K562 (cell line): ENCODE measurements around the gene ABCG1. TPM values are rescaled to one million over a fixed set of nuclear protein-coding genes. Genes with fewer than 3 reads are reported as not detected.

Experiments
- ATAC-seq: fragments of 200-7000 bp; cut with Tn5 transposase; 3 replicates; pipeline ENCODE4 v1.9.1; 2020; ENCODE audit warnings: moderate library complexity
- BruUV-seq: library from RNA; stranded (reverse); fragments of 400-500 nt; replicated peaks from 2 replicates; lab custom pipeline; 2021; lab: Mats Ljungman, UMichigan
- CTCF ChIA-PET: fragments of 300-600 bp; formaldehyde crosslinking; extraction: SDS; loops from one replicate; lab custom pipeline; 2021; ENCODE audit warnings: low intra/inter-chr PET ratio; lab: Yijun Ruan, JAX
- POLR2A ChIA-PET: fragments of 300-600, 350-650 bp; sonication (Branson Sonifier 250); formaldehyde crosslinking; extraction: SDS; loops from one replicate; lab custom pipeline; 2021; ENCODE audit warnings: antibody characterized with exemption, inconsistent platforms; lab: Yijun Ruan, JAX
- DNase-seq, 4 experiments: peaks; one replicate each; pipeline versions ENCODE4 v3.0.0 to v3.0.0-alpha.2; 2011 to 2018; ENCODE audit warnings: low spot score in 3 of 4, mixed read lengths in 3 of 4; ENCODE audit errors: extremely low read depth in 1 of 4
- FAIRE-seq: peaks from 2 replicates; lab custom pipeline; 2011; peaks lifted over from hg19 to GRCh38; lab: Jason Lieb, UNC
- H2AFZ ChIP-seq: 2 replicates; pipeline ENCODE4 v1.6.0; 2011; ENCODE audit warnings: low read depth, low read length, control low read depth, inconsistent platforms
- H3K27ac ChIP-seq: fragments of 200-600 bp; 3 replicates; pipeline ENCODE4 v1.8.0; 2011; ENCODE audit warnings: low read depth, mild to moderate bottlenecking, control low read depth, inconsistent platforms, low read length, moderate library complexity, mixed read lengths; ENCODE audit errors: extremely low read depth
- H3K27me3 ChIP-seq, 2 experiments: fragments of 300-600 bp in 1 of 2; 2 replicates in 1 of 2; 3 replicates in 1 of 2; pipeline versions ENCODE4 v1.6.0 to v1.8.0; 2011; ENCODE audit warnings: inconsistent platforms in 2 of 2, low read length in 2 of 2, mild to moderate bottlenecking in 1 of 2, mixed read lengths in 1 of 2, moderate library complexity in 1 of 2; ENCODE audit not compliant: control insufficient read depth in 2 of 2, insufficient read depth in 2 of 2
- H3K36me3 ChIP-seq: fragments of 300-600 bp; 3 replicates; pipeline ENCODE4 v1.8.0; 2011; ENCODE audit warnings: mild to moderate bottlenecking, low read length, inconsistent platforms; ENCODE audit not compliant: control insufficient read depth, insufficient read depth
- H3K4me1 ChIP-seq, 2 experiments: fragments of 200-600 bp in 1 of 2; replicated peaks in 1 of 2; 2 replicates in 1 of 2; 3 replicates in 1 of 2; pipeline versions ENCODE4 v1.5.1 to v1.8.0; 2011; ENCODE audit warnings: inconsistent platforms in 2 of 2, low read length in 2 of 2, mild to moderate bottlenecking in 1 of 2, mixed read lengths in 1 of 2, moderate library complexity in 1 of 2; ENCODE audit not compliant: control insufficient read depth in 2 of 2, insufficient read depth in 2 of 2
- H3K4me2 ChIP-seq: 2 replicates; pipeline ENCODE4 v1.6.1; 2011; ENCODE audit warnings: low read length, control low read depth, inconsistent platforms, mixed read lengths; ENCODE audit not compliant: insufficient read depth
- H3K4me3 ChIP-seq: fragments of 200-600 bp; sonication (generic), shearing (Covaris generic); 2 replicates; pipeline ENCODE4 v1.5.1; 2016; ENCODE audit warnings: control low read depth, inconsistent platforms
- H3K79me2 ChIP-seq: fragments of 200-600 bp; 3 replicates; pipeline ENCODE4 v1.8.0; 2011; ENCODE audit warnings: low read length, inconsistent platforms; ENCODE audit not compliant: control insufficient read depth, insufficient read depth
- H3K9ac ChIP-seq, 2 experiments: 2 replicates each; pipeline versions ENCODE4 v1.6.0 to v1.6.1; 2011; ENCODE audit warnings: low read depth in 2 of 2, low read length in 2 of 2, control low read depth in 1 of 2, inconsistent platforms in 1 of 2, mild to moderate bottlenecking in 1 of 2, mixed read lengths in 1 of 2; ENCODE audit not compliant: insufficient read depth in 1 of 2
- H3K9me1 ChIP-seq: one replicate; pipeline ENCODE4 v1.6.0; 2011; ENCODE audit warnings: inconsistent platforms, mild to moderate bottlenecking, low read length, moderate library complexity; ENCODE audit not compliant: control insufficient read depth, insufficient read depth
- H3K9me3 ChIP-seq: replicated peaks from 2 replicates; pipeline ENCODE4 v1.5.1; 2011; ENCODE audit warnings: low read depth, low read length, inconsistent platforms; ENCODE audit not compliant: control insufficient read depth, insufficient read depth
- H4K20me1 ChIP-seq: replicated peaks from 2 replicates; pipeline ENCODE4 v1.6.1; 2011; ENCODE audit warnings: low read length, inconsistent platforms, mixed read lengths; ENCODE audit not compliant: control insufficient read depth, insufficient read depth
- ATF7 ChIP-seq: fragments of 450-650 bp; IDR thresholded peaks from 2 replicates; pipeline ENCODE4 v1.7.1; 2014; ENCODE audit warnings: mild to moderate bottlenecking, moderate library complexity
- NR2C2 ChIP-seq, 2 experiments: fragments of 200-800 bp in 1 of 2; sonication (Bioruptor generic) in 1 of 2; sonication (generic) in 1 of 2; formaldehyde crosslinking in 1 of 2; IDR thresholded peaks; 2 replicates each; pipeline versions ENCODE4 v1.6.1 to v1.8.0; 2016 to 2022; ENCODE audit warnings: mild to moderate bottlenecking in 1 of 2, missing compliant biosample characterization in 1 of 2, missing genetic modification characterization in 1 of 2, missing genetic modification reagents in 1 of 2
- ZNF584 ChIP-seq: fragments of 200-800 bp; sonication (Bioruptor generic); IDR thresholded peaks from 2 replicates; pipeline ENCODE4 v1.6.1; 2016; ENCODE audit warnings: low read depth, mild to moderate bottlenecking, missing genetic modification characterization, missing compliant biosample characterization
- WGBS: fragments of 100-300 bp; shearing (Covaris generic); methylation state at CpG from one replicate; pipeline ENCODE4 v1.1.6; 2016; ENCODE audit warnings: low coverage, mixed read lengths; ENCODE audit not compliant: insufficient coverage; ENCODE audit errors: missing lambda C conversion rate; 5-methylcytosine and 5-hydroxymethylcytosine counted together
- in situ Hi-C: fragments of 300-500 bp; cut with MboI; formaldehyde crosslinking; loops from 4 replicates; pipeline ENCODE4 v1.15.0; 2018; ENCODE audit warnings: inconsistent platforms, mixed read lengths
- intact Hi-C: fragments of 100-400 bp; cut with micrococcal nuclease; formaldehyde crosslinking; loops from 2 replicates; pipeline ENCODE4 v1.14.2; 2022
- polyA plus RNA-seq, 8 experiments: library from polyadenylated mRNA; depleted of rRNA in 4 of 8; stranded (reverse) in 5 of 8; unstranded in 3 of 8; fragments of >200 nt; fragmentation: Nextera tagmentation in 2 of 8; fragmentation: Illumina TruSeq in 1 of 8; extraction: Ambion mirVana in 2 of 8; extraction: Trizol in 1 of 8; gene quantifications; 2 replicates each; pipeline versions ENCODE4 v1.2.1 to v1.2.3, GENCODE V29; 2011 to 2014; ENCODE audit warnings: inconsistent platforms in 1 of 8, missing spikeins in 1 of 8
- total RNA-seq, 7 experiments: library from RNA; depleted of rRNA in 6 of 7; stranded (reverse); fragments of >200 nt in 6 of 7; fragmentation: Illumina TruSeq in 2 of 7; extraction: Trizol in 2 of 7; gene quantifications; 2 replicates each; pipeline versions ENCODE4 v1.2.1 to v1.2.3, GENCODE V29; 2011 to 2021; ENCODE audit warnings: low replicate concordance in 1 of 7
- TF ChIP-seq, protein P1 (sequence below): sonication (generic); formaldehyde crosslinking; IDR thresholded peaks from 2 replicates; pipeline ENCODE4 v1.5.0; 2020; ENCODE audit warnings: missing genetic modification reagents

ABCG1 gene
- total and polyA plus RNA-seq, 9 of the 15 experiments (the other 6 are each of a cell fraction or from before 2014, with no cell fraction given), result 0.04 to 0.09 TPM; not detected in 7

DNA sequence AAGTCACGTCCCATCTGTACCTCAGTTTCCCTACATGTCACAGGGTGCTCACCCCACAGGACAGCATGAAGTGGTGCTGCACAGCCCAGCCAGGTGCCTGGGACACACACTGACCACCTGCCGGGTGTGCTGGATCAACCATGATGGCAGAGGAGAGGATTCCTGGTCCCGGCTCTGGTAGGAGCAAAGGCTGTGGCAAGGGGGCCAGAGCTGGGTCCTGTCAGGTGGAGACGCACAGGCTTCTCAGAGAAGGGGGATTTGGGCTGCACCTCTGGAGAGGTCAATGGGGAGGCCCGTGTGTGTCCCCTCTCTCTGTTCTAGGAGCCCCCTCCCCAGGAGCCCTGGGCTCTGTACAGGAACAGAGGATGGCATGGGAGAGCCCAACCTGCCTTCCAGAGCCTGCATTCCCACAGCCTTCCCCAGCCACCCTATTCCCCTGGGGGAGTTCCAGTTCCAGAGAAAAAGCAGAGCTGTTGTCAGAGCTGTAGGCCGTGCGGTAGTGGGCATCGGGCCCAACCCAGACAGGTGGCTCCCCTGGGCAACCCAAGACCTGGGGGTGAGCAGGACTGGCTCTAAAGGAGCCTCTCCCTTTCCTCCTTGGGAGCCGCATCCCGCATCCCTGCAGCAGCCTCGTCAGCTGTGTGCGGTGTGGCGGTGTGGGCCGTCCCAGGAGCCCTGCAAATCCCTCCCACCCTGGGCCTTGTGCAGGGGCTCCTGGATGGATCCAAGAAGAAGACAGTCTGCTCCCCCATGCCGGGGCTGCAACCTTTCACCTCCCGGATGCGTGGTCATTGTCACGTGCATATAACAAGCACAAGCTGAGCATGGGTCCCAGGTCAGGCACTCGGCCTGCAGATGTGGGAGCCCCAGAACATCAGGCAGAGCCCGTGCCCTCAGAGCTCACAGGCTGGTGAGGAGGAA, 99.1 kb downstream of the ABCG1 start:
- Histone ChIP-seq H3K27me3 (peaks cover 54 to 85% of the 10 kb centered on the region in 2 experiments), H3K9me3 (no peaks in the 10 kb centered on the region), H3K4me1 (no peaks in the 10 kb centered on the region), H3K9ac (no peak overlapping the region), H4K20me1 (0 out of 2 replicates have a peak, but pooled peaks cover 11% of the 10 kb centered on the region), H2AFZ (no peak overlapping the region), H3K36me3 (no peaks in the 10 kb centered on the region), H3K27ac (no peak overlapping the region), H3K9me1 (no peaks in the 10 kb centered on the region), H3K4me3 (no peak overlapping the region), H3K4me2 (no peak overlapping the region), H3K79me2 (no peaks in the 10 kb centered on the region)
- intact Hi-C loops (no loop called here), in situ Hi-C loops (loop anchor here (10.0 kb wide), 1 partner anchor 127 kb away; no protein-coding TSS in a partner anchor)
- FAIRE-seq, result no peak
- no TSS peak for BruUV-seq
- DNase-seq, result no peak
- no peak for ATAC-seq
- ChIA-PET POLR2A (interaction anchor here (0.6 to 0.7 kb wide), 2 partner anchors 32 to 59 kb away, joined by 3 read pairs; no protein-coding TSS in a partner anchor), CTCF (no interaction called here)
- 1% methylated on average over 20 of the region's 20 CpGs for WGBS
- no peak for TF ChIP-seq ZNF584 (CRISPR knock-in tag)
- TF ChIP-seq NR2C2 (CRISPR knock-in tag; IDR thresholded peaks at IDR 0.05), result no peak
- TF ChIP-seq NR2C2 (tag; IDR thresholded peaks at IDR 0.05), result no peak
- no peak for TF ChIP-seq ATF7
- TF ChIP-seq, protein P1, sequence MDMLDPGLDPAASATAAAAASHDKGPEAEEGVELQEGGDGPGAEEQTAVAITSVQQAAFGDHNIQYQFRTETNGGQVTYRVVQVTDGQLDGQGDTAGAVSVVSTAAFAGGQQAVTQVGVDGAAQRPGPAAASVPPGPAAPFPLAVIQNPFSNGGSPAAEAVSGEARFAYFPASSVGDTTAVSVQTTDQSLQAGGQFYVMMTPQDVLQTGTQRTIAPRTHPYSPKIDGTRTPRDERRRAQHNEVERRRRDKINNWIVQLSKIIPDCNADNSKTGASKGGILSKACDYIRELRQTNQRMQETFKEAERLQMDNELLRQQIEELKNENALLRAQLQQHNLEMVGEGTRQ (CRISPR knock-in tag), result 0 out of 2 replicates have a peak, but pooled peaks have one; percentile 11
